K562 (cell line): ENCODE data around the gene PEX10. TPM values are rescaled to one million over a fixed set of nuclear protein-coding genes. Genes with fewer than 3 reads are reported as not detected.
A peak's percentile ranks its signal among the peaks of the same experiment; 100 is the strongest.

Source experiments
- AFF4 ChIP-seq: sonication (generic); formaldehyde crosslinking; IDR thresholded peaks from 2 replicates; pipeline ENCODE4 v1.8.0; 2023; ENCODE audit warnings: mild to moderate bottlenecking, missing genetic modification reagents
- CAMTA2 ChIP-seq: fragments of 250-450 bp; sonication (Bioruptor Pico); conservative IDR thresholded peaks from 2 replicates; pipeline ENCODE4 v1.5.1; 2022
- CREB3L1 ChIP-seq: fragments of 450-650 bp; IDR thresholded peaks from 2 replicates; pipeline ENCODE4 v1.6.1; 2014; ENCODE audit warnings: low read depth, mild to moderate bottlenecking, moderate library complexity, borderline replicate concordance
- ELF1 ChIP-seq: fragments of 200-800 bp; sonication (Bioruptor generic); IDR thresholded peaks from 2 replicates; pipeline ENCODE4 v1.6.1; 2016; ENCODE audit warnings: missing genetic modification characterization, missing compliant biosample characterization
- GATAD2B ChIP-seq: fragments of 450-650 bp; IDR thresholded peaks from 2 replicates; pipeline ENCODE4 v1.6.1; 2017; ENCODE audit warnings: mild to moderate bottlenecking, borderline replicate concordance
- LEF1 ChIP-seq: fragments of 450-650 bp; IDR thresholded peaks from 2 replicates; pipeline ENCODE4 v1.6.1; 2016; ENCODE audit warnings: mild to moderate bottlenecking
- MAX ChIP-seq: sonication (generic); formaldehyde crosslinking; IDR thresholded peaks from 2 replicates; pipeline ENCODE4 v1.9.0; 2022; ENCODE audit warnings: mild to moderate bottlenecking, missing genetic modification reagents
- PHF20 ChIP-seq: fragments of 450-650 bp; IDR thresholded peaks from 2 replicates; pipeline ENCODE4 v1.6.1; 2018; ENCODE audit not compliant: partially characterized antibody
- STAT6 ChIP-seq: sonication (generic); formaldehyde crosslinking; IDR thresholded peaks from 2 replicates; pipeline ENCODE4 v1.8.1; 2023; ENCODE audit warnings: mild to moderate bottlenecking, missing genetic modification reagents
- TAF9B ChIP-seq: fragments of 450-650 bp; IDR thresholded peaks from 2 replicates; pipeline ENCODE4 v1.6.1; 2018; ENCODE audit warnings: mild to moderate bottlenecking; ENCODE audit not compliant: partially characterized antibody
- THAP7 ChIP-seq: fragments of 250-450 bp; sonication (Bioruptor Pico); IDR thresholded peaks from 2 replicates; pipeline ENCODE4 v1.5.0; 2021
- ZNF639 ChIP-seq, 2 experiments: fragments of 200-800 bp in 1 of 2; sonication (Bioruptor generic) in 1 of 2; sonication (generic) in 1 of 2; formaldehyde crosslinking in 1 of 2; IDR thresholded peaks in 1 of 2; conservative IDR thresholded peaks in 1 of 2; 2 replicates each; pipeline versions ENCODE4 v1.5.0 to v1.6.1; 2016 to 2020; ENCODE audit warnings: missing compliant biosample characterization in 1 of 2, missing genetic modification characterization in 1 of 2, missing genetic modification reagents in 1 of 2
- ZNF740 ChIP-seq, 3 experiments: fragments of 200-800 bp in 1 of 3; sonication (Bioruptor generic) in 1 of 3; sonication (generic) in 1 of 3; formaldehyde crosslinking in 1 of 3; IDR thresholded peaks; 2 replicates each; pipeline versions ENCODE4 v1.6.1 to v1.8.0; 2016 to 2022; ENCODE audit warnings: mild to moderate bottlenecking in 2 of 3, missing compliant biosample characterization in 2 of 3, missing genetic modification characterization in 2 of 3, missing genetic modification reagents in 1 of 3
- polyA plus RNA-seq, 8 experiments: library from polyadenylated mRNA; depleted of rRNA in 4 of 8; stranded (reverse) in 5 of 8; unstranded in 3 of 8; fragments of >200 nt; fragmentation: Nextera tagmentation in 2 of 8; fragmentation: Illumina TruSeq in 1 of 8; extraction: Ambion mirVana in 2 of 8; extraction: Trizol in 1 of 8; gene quantifications; 2 replicates each; pipeline versions ENCODE4 v1.2.1 to v1.2.3, GENCODE V29; 2011 to 2014; ENCODE audit warnings: inconsistent platforms in 1 of 8, missing spikeins in 1 of 8
- total RNA-seq, 7 experiments: library from RNA; depleted of rRNA in 6 of 7; stranded (reverse); fragments of >200 nt in 6 of 7; fragmentation: Illumina TruSeq in 2 of 7; extraction: Trizol in 2 of 7; gene quantifications; 2 replicates each; pipeline versions ENCODE4 v1.2.1 to v1.2.3, GENCODE V29; 2011 to 2021; ENCODE audit warnings: low replicate concordance in 1 of 7

Gene PEX10
- total and polyA plus RNA-seq, 9 of the 15 experiments (the other 6 are each of a cell fraction or from before 2014, with no cell fraction given) = 0.03 to 26.2 (median 8.7) TPM

- 0 out of 4 replicates have a peak, but pooled peaks of 1 of the 2 experiments have one; percentile 1 for TF ChIP-seq ZNF639 (CRISPR knock-in tag; conservative IDR thresholded peaks at IDR 0.05 in 1 of 2, IDR thresholded peaks at IDR 0.05 in 1 of 2)
- TF ChIP-seq ZNF740 (CRISPR knock-in tag; IDR thresholded peaks at IDR 0.05) = peak; percentile 1; the same call in 1 of the 2 replicates
- no peak for TF ChIP-seq ZNF740 (tag; IDR thresholded peaks at IDR 0.05)
- no peak for TF ChIP-seq LEF1
- TF ChIP-seq GATAD2B = peak; percentile 95; the same call in 1 of the 2 replicates
- no peak for TF ChIP-seq TAF9B
- 0 out of 2 replicates have a peak, but pooled peaks have one; percentile 4 for TF ChIP-seq STAT6
- no peak for TF ChIP-seq PHF20
- TF ChIP-seq ELF1 (tag) = peak; percentile 78
- TF ChIP-seq THAP7 (CRISPR knock-in tag) = no peak
- 0 out of 2 replicates have a peak, but pooled peaks have one; percentile 16 for TF ChIP-seq AFF4
- no peak for TF ChIP-seq MAX (CRISPR knock-in tag)
- 0 out of 2 replicates have a peak, but pooled peaks have one; percentile 50 for TF ChIP-seq CAMTA2 (CRISPR knock-in tag)
- TF ChIP-seq CREB3L1 = peak; percentile 46; the same call in 1 of the 2 replicates
Measured at GRCh38 chr1:2391931-2392509, 20.3 kb downstream of the PEX10 start (continued).
